Measurements from ENCODE around the gene EGFR.

EGFR gene

DNA sequence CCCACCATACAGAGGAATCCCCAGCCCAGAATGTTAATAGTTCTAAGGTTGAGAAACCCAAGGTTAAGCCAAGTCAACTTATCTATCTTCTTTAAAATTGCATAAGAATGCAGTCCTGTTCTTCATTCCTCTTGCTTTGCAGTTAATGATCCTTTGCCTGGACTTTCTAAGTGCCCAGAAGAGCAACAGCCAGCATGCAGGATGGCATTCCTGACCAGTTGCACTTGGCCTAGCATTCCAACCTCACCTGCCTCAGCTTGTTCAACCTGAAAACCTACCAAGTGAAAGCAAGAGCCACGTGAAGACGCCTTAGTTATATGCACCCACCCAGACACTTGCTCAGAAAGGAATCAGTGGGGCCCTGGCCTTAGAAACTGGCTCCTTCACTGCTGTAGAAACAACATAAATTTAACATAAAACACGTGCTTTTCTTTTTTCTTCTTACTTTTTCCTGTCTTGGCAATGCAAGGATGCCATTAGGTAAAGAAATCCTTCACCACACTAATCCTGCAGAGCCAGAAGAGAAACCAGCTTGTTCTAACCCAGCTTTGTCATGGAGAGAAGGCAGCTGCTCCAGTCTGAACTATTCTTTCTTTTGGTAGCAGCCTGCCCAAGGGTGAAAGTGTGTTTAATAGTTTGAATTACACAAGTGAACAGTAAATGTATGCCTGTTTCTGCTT, 25.0 kb downstream of the EGFR start:
- DNase-seq: no peak

DNA sequence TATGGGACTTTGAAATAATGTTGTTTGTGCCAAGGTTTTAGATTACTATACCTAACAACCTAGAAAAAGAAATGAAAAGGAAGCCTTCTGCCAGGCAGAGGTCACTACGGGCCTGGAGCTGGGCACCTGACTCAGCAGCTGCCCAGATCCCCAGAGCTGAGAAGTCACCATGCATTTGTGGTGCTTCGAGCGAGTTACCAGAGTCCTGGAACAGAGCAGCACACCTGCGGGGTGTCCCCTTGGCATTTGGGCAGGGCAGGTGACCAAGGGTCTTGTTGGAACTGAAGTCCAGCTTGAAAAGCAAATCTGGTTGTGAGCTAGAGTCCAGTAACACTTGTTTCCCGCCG, 25.5 kb downstream of the EGFR start:
- DNase-seq: no peak

DNA sequence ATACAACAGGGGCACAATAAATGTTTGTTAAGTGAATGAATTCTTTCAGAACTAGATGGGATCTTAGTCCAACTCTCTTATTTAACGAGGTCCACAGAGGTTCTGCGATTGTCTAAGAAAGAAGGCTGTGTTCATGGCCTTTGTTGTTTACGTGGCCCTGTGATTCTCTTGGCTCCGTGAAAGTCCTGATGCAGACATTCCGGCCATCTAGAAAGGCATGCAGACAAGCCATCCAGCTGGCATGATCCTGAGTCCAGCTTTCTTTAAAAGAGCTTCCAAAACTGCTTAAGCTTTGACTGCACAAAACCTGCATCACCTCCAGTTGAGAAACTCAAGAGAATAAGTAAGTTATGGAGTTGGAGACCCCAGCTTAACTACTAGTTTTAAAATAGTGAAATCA, 26.0 kb downstream of the EGFR start:
- DNase-seq: no peak

DNA sequence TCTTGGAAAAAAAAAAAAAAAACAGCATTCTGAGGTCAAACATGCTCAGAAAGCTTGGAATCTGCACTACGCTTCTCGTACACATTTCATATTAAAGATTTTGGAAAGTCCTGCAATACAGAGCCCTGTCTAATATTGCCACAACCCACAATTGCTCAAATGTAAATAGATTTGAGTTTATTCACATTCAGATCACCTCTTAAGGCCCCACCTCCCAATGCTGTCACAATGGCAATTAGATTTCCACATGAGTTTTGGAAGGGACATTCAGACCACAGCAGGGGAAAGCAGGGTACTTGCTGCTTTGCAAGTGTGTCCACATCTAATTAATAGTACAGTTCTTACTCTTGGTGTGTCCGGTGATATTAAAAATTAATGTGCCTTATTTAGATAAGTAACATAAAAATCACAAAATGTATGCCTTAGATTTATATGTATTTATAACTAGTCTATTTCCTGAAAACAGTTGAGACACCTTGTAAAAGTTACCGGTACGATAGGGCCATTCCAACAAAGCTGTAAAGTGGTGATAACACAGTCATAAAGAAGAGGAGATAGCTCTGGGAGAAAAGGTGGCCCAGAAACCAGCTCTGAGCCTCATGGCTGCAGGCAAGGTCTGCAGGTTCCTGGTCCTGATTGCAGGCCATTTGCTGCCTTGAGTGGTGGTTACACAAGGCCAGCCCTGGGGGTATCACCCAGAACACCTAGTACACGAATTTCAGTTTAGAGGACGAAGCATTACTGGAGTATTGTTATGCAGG, 27.9 kb downstream of the EGFR start:
- DNase-seq: no peak

DNA sequence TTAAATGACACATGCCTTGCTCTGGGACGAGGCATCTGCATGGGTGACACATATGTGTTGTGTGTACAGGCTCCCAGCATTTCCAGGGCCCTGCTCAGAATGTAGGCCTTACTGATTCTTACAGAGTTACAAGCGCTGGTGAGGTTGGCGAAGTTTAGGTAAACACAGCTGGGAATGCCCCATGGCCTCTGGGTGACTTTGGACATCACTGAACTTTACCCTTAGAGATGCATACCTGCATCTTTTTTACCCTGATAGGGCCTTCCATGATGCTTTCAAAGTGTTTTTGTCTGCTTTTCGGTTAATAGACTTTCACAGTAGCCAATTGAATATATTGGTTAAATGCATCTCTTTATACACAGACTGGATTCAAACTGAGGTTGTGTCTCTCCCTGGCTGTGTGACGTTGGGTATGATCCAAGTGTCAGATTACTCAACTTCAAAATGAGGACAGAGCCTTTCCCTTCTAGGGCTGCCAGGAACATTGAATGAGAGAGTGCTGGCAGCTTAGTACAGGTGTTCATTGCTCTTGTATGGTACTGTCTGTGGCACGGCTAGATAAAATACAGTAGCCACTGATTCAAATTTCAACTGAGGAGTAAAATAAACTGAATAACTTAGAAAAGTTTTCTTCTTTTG, 29.5 kb downstream of the EGFR start:
- no peak for DNase-seq

DNA sequence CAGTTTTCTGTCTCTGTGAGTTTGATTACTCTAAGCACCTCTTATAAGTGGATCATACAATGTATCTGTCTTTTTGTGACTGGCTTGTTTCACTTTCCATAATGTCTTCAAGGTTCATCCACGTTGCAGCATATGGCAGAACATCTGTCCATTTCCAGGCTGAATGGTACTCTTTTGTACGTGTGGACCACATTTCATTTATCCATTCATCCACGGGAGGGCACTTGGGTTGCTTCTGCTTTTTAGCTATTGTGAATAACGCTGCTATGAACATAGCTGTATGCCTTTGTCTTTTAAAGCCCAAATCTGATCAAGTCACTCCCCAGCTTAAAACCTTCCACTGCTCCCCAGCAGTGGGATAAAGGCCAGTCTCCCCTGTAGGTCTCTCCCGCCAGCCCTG, 31.5 kb downstream of the EGFR start:
- DNase-seq: no peak

DNA sequence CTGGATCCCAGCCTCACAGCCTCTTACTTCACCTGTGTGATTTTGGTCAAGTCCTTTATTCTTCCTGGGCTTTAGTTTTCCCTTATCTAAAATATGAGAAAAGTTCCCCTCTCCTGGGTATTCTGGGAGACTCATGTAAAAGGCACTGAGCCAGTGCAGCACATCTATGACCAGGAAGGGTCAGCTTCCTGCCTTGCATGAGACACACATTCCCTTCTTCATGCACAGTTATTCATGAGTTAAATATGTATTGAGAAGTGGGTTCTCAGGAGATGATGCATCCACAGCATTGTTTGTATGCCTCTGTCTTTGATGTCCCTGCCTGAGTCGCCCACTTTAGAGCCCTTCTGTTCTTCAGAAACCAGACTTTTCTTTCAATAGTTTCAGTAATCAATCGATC, 33.3 kb downstream of the EGFR start:
- no peak for DNase-seq

DNA sequence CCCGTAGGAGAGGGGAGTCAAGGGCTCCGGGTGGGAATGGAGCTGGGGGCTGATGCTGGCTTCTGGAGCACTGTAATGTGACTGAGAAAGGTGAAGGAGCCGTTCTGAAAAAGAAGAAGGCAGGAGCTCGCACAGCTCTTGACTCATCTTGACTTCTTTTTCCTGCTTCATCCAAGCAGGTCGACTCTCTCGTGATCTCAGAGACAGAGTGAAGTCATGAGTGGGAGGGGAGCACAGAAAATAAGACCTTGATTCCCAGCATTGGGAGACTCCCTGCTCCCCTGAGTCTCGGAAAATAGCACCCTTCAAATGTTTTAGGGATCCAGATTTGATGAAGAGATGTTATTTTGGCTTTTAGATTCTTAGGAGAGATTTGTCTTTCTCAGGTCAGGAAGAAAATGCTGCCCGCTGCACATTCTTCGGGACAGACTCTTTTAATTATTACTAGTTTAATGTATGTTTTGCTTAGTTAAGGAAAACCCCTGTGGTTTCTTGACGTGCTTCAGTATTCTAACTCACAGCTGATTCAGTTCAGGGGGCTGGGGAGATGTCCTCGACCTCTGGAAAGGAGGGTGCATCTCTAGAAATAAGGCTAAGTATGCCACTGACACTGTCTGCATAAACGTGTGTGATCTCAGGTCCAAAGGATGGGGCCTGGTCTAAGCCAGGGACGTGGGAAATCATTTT, 34.1 kb downstream of the EGFR start:
- no peak for DNase-seq

DNA sequence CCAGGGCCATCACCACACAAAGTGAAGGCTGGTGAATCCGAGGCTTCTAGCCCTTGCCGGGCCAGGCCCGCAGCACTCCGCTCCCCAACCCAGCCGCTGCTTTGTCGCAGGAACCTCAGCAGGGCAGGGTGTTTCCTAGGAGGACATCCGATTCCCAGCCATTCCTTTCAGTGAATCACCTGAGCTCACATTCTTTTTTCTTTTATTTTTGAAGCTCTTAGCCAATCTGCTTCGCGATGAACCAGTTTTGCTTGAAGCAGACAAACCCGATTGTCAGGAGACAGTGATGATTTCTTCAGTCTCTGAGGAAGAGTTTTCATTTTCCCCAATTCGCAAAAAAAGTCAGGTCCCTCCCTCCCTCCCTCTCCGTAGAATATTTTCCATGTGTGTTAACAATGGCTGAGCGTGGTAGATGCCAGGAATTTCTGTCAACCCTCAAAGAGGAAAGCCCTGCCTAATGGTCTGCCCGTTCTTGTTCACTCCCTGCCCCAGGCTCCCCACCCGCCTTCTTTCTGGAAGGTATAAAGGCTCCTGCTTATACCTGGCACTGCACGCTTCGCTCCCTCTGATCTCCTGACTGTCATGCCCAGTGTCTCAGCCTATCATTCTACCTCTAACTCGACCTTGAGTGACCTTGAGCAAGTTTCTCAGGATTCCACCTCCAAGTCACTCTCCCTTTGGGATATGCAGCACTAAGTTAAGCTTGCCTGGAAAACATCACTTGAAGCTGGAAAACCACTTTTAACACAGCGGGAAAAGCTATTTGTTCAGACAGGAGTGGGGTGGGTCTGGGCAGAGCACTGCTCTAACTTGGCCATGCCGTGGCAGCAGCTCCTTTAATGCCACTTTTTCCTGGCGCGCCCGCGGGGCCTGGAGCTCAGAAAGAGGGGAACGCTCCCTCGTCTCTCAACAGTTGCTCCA, 35.1 kb downstream of the EGFR start:
- DNase-seq: no peak

DNA sequence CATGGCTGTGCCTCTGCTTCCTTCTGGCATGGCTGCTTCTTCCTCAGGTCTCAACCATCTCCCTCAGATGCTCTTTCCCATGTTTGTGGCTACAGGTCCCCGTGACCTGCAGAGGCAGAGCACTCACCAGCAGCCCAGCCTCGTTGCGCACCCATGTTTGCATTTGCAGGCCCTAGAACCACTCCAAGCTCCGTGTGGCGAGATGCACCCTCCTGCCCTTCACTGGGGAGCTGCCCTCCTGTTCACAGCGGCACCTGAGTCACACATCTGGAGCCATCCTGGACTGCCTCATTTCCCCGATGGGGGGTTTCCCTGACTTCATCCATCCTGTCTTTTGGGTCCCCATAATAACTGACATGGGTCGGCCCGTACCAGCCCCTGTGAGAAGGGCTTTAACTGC, 35.9 kb downstream of the EGFR start:
- DNase-seq: no peak

DNA sequence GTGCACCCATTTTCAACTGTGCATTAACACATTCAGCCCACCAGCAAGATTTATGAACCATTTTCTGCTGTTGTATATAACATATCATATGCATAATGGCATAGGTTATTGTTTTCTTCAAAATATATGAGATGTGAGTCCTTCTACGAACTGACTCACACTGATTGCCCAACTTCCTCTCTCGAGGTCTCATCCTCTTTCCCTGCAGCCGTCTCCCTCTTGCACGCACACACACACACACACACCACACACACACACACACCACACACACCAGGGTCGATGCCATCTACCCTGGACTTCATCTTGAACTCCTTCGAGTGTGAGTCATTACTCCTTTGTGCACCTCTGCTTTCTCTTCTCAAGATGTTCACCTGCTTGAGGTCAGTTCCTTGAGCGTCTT, 36.7 kb downstream of the EGFR start:
- DNase-seq: no peak

DNA sequence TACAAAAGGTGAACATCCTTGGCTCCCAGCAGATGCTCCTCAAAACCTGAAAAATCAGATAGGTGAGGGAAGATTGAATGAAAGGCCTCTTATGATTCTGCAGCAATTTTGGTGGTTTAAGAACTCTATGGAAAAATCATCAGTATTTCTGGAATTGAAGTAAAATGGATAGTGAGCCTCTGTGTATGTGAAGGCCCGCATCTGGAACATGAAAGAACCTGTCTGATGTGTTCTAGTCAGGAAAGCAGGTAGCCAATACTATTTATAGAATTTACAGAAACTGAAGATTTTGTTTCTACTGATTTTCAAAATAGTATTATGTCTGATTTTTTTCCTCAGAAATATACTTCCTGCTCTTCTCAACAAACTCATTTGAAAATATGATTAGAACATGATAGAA, 37.3 kb downstream of the EGFR start:
- DNase-seq: no peak

DNA sequence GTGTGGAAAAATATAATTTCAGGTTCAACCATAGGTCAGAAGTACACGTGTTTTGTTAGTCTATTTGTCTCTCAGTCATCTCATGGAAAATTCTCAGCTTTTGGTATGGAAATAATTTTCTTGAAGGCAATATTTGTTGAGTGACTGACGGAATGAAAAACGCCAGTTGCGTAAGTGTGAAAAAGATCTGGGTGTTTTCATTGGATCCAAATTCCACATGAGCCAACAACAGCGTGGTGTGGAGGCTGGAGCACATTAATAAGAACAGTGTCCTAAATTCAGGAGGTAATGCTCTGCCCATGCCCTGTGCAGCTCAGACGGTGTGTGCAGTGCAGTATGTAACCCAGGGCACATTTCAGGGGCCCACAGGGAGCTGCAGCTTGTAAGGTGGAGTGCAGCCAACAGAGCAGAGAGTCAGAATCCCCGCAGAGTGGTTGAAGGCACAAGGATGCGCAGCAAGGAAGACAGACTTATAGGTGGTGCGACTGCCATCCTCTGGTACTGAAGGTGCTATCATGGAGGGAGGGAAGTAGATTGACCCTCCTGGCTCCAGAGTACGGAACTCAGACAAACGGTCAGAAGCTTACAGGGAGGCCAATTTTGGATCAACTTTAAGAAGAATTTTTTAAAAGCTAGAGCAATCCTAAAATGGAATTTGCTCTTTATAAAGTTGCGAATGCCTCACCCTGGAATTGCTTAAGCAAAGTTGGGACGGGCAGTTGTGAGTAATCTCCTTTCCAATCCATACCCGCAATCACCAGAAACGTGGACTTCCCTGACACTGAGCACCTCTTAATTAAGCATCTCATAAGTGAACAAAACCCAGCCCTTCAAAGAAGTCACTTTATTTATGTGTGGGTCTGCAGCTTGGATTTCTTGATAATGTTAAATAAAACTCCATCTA, 38.0 kb downstream of the EGFR start:
- DNase-seq: no peak

DNA sequence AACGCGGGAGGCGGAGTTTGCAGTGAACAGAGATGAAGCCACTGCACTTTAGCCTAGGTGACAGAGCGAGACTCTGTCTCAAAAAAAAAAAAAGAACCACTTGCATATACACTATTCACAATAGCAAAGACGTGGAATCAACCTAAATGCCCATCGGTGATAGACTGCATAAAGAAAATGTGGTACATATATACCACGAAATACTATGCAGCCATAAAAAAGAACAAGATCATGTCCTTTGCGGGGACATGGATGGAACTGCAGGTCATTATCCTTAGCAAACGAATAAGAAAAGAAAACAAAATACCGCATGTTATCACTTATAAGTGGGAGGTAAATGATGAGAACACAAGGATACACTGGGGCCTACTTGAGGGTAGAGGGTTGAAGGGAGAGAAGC, 39.5 kb downstream of the EGFR start:
- DNase-seq: no peak

DNA sequence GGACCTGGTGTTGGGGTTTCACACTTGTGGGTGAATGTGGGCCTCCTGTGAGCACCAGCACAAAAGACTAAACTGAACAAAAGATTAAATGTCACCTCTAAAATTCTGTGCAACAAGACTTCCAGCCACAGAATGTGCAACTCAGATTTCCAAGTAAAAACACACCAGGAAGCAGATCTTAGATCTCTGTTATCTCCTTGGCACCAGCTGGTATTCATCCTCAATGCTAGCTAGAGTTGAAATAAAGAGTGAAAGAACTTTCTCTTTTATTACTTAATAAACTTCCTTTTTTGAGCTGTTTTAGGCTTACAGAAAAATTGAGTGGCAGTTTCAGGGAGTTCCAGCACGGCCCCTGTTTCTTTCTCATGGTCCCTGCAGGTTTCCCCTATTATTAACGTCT, 40.2 kb downstream of the EGFR start:
- DNase-seq: no peak

DNA sequence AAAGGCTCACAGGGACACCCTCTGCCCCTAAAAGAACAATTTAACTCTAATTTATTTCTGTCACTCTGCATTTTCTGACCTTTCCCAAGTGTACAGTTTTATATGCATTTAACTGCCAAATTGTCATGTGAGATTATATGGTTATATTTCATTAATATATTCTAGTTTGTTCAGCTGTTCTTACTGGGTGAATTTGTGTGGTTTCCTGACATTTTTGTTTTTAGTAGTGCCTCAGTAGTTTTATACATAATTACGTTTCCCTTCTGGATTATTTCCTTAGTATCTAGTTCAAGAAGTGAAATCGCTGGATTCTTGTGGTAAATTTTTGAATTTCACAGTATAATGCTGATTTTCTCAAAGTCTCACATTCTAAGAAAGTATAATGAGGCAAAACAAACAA, 41.3 kb downstream of the EGFR start:
- no peak for DNase-seq

DNA sequence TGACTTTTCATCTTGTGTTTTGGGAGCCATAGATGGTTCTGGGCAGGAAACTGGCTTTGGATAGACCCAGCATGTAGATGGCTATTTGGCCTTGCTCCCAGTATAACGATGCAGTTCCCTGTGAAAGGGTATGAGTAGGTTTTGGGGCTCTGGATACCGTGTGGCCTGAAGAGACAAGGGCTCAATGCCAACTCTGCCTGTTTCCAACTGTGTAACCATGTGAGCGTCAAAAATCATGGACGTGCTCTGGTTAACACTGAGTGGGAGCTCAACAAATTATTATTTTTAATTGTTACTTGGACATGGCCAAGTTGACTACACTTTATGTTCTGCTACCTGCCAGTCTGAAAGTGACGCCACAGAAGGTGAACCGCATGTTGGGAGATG, 41.8 kb downstream of the EGFR start:
- DNase-seq: no peak

DNA sequence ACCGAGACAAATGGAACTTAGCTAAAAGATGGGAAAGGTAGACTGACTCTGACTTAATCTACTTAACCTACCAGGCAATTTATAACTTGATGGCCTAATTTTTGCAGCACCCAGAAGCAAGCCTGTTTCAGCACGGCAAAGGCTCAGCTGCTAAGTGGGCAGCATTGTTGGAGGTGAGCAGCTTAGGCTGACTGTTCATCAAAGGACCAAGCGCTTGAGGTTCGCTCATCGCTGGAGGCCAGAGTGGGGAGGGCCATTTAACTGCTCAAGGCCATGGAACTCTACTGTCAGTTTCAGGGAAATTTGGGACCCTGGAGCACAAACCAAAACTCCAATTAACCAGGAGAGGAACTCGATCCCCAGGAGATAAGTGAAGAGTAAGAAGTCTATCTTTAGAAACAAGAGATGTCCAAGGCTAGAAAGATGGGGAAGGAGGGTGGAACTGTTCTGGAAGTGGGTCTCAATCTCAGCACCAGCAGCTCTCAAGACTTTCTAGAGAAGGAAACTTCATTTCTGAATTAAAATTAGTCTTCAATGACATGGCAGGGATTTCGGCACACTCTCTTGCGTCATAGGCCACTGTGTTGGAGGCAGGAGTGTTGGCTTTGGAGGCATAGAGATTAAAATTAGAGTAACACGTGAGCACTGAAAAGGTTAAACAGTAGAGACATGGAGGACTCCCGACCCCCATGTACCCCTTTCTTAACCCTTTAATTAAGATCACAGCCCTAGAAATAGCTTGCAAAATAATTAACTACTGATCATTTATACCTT, 43.1 kb downstream of the EGFR start:
- DNase-seq: no peak

DNA sequence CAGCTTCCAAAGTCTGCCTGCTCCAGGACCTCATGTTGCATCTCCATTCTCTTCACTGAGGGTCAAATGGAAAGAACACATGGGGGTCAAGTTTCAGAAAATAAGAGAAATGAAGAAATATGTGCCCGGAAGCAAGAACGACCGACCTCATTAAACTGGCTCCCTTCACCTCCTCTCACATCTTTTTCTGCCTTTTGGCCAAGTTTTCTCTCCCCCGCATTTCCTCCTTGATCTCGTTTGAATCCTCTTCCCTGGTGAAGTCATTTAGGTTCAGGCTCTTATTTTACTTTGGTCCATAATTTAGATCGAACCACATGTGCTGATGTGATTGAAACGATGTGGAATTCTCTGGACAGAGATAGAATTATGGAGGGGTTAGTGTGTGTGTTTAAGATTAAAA, 44.2 kb downstream of the EGFR start:
- no peak for DNase-seq

DNA sequence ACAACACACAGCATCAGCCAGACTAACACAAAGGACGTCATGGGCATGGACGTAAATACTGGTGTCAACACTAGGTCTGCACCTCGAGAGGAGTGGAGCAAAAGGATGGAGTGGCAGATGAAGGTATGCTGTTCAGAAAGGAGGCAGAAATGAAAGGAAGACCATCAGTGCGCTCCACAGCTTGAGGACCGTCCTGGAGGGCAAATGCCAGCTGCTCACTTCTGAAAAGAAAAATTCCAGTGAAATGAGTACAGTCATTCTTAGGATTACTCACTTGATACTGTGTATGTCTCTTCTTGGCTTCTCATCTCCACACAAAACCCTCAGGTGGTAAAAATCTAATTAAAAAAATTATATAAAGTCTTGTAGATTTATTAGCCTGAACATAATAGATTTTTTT, 44.8 kb downstream of the EGFR start:
- no peak for DNase-seq

DNA sequence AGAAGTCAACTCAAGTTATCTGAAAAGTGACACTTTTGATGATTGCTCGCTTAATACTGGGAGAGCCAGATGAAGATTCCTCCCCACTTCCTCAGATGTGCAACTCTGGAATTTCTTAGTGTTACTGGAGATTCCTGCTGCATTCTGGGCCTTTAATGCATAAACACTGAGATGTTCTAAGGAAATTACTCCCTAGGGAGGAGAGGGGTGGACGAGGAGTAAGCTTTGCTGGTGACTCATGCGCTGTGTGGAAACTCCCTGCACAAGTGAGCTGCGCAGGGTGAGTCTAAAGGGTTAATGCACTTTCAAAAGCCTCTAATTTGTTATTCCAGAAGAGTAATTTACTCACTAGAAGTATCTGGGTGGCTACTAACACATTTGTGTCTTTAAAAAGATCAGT, 46.3 kb downstream of the EGFR start:
- no peak for DNase-seq

Data from stimulated activated CD4-positive, alpha-beta T cell treated with anti-CD3 and anti-CD28 coated beads, Interleukin-4, amount 100 ng/mL, for 4 hours (primary cell).